SJSA1 (cell line): ENCODE results near the gene ASPRV1. TPM values are rescaled to one million over a fixed set of nuclear protein-coding genes. Genes with fewer than 3 reads are reported as not detected.

Source experiments
- DNase-seq, 2 experiments: peaks; one replicate each; pipeline ENCODE4 v3.0.0-alpha.2; 2015 to 2020; ENCODE audit warnings: low spot score in 2 of 2, low read depth in 1 of 2
- H3K27ac ChIP-seq: fragments of 250-450 bp; sonication (Bioruptor Pico); 2 replicates; pipeline ENCODE4 v1.5.1; 2020; ENCODE audit warnings: mild to moderate bottlenecking, moderate library complexity
- H3K27me3 ChIP-seq: fragments of 250-450 bp; sonication (Bioruptor Pico); replicated peaks from 2 replicates; pipeline ENCODE4 v1.5.1; 2020; ENCODE audit warnings: mild to moderate bottlenecking, moderate library complexity
- H3K36me3 ChIP-seq: fragments of 250-450 bp; sonication (Bioruptor Pico); 2 replicates; pipeline ENCODE4 v1.5.1; 2020; ENCODE audit warnings: mild to moderate bottlenecking
- H3K4me1 ChIP-seq: fragments of 250-450 bp; sonication (Bioruptor Pico); replicated peaks from 2 replicates; pipeline ENCODE4 v1.6.1; 2021; ENCODE audit warnings: mild to moderate bottlenecking
- H3K4me3 ChIP-seq: fragments of 250-450 bp; sonication (Bioruptor Pico); 2 replicates; pipeline ENCODE4 v1.5.1; 2020; ENCODE audit warnings: mild to moderate bottlenecking
- H3K9me3 ChIP-seq: fragments of 250-450 bp; sonication (Bioruptor Pico); replicated peaks from 2 replicates; pipeline ENCODE4 v1.5.1; 2020; ENCODE audit warnings: mild to moderate bottlenecking
- total RNA-seq: library from RNA; depleted of rRNA; stranded (reverse); fragments of >200 nt; shearing (Covaris generic); gene quantifications from 2 replicates; pipeline ENCODE4 v1.2.3, GENCODE V29; 2014

The ASPRV1 gene
- total RNA-seq, 1 experiment from 2014 or later = 0.08 TPM

- H3K4me1 ChIP-seq = peaks cover 6% of the 10 kb centered on the region; the same call in 1 of the 2 replicates
- no peaks in the 10 kb centered on the region for H3K9me3 ChIP-seq
- H3K4me3 ChIP-seq = no peak overlapping the region
- H3K36me3 ChIP-seq = no peaks in the 10 kb centered on the region
- no peaks in the 10 kb centered on the region for H3K27me3 ChIP-seq
- no peak overlapping the region for H3K27ac ChIP-seq
- DNase-seq = peak; percentile 11 to 59
Observed at GRCh38 chr2:69997015-69997830, 35.8 kb upstream of the ASPRV1 start.

- no peaks in the 10 kb centered on the region for H3K27me3 ChIP-seq
- peaks cover 6% of the 10 kb centered on the region; the same call in 1 of the 2 replicates for H3K4me1 ChIP-seq
- H3K36me3 ChIP-seq = no peaks in the 10 kb centered on the region
- no peak overlapping the region for H3K27ac ChIP-seq
- no peaks in the 10 kb centered on the region for H3K9me3 ChIP-seq
- no peak for DNase-seq
- H3K4me3 ChIP-seq = no peak overlapping the region
Observed at GRCh38 chr2:69995511-69995910, 34.1 kb upstream of the ASPRV1 start.

- Histone ChIP-seq H3K27me3 (no peaks in the 10 kb centered on the region), H3K4me1 (peaks cover 6% of the 10 kb centered on the region; the same call in 1 of the 2 replicates), H3K9me3 (no peaks in the 10 kb centered on the region), H3K36me3 (no peaks in the 10 kb centered on the region), H3K4me3 (no peak overlapping the region), H3K27ac (no peak overlapping the region)
- DNase-seq = no peak
Observed at GRCh38 chr2:69994166-69994565, 32.7 kb upstream of the ASPRV1 start.

GRCh38 chr2:69993708-69994107 is 32.3 kb upstream of the ASPRV1 start:
- no peak for DNase-seq
- no peaks in the 10 kb centered on the region for H3K36me3 ChIP-seq

GRCh38 chr2:69993048-69993565 is 31.7 kb upstream of the ASPRV1 start:
- Histone ChIP-seq H3K27me3 (no peaks in the 10 kb centered on the region), H3K4me3 (no peak overlapping the region), H3K4me1 (peaks cover 6% of the 10 kb centered on the region; the same call in 1 of the 2 replicates), H3K36me3 (no peaks in the 10 kb centered on the region), H3K9me3 (no peaks in the 10 kb centered on the region), H3K27ac (no peak overlapping the region)
- no peak for DNase-seq

More at GRCh38 chr2:69993708-69994107, 32.3 kb upstream of the ASPRV1 start:
- Histone ChIP-seq H3K27me3 (no peaks in the 10 kb centered on the region), H3K27ac (no peak overlapping the region), H3K4me1 (peaks cover 6% of the 10 kb centered on the region; the same call in 1 of the 2 replicates), H3K4me3 (no peak overlapping the region), H3K9me3 (no peaks in the 10 kb centered on the region)

- no peak for DNase-seq
- no peaks in the 10 kb centered on the region for H3K27me3 ChIP-seq
Observed at GRCh38 chr2:69992310-69993047, 31.0 kb upstream of the ASPRV1 start.

GRCh38 chr2:69989441-69990105 is 28.1 kb upstream of the ASPRV1 start:
- Histone ChIP-seq H3K27ac (no peak overlapping the region), H3K36me3 (no peaks in the 10 kb centered on the region), H3K9me3 (no peaks in the 10 kb centered on the region), H3K4me1 (no peaks in the 10 kb centered on the region), H3K27me3 (no peaks in the 10 kb centered on the region), H3K4me3 (no peak overlapping the region)
- DNase-seq = no peak

More at GRCh38 chr2:69992310-69993047, 31.0 kb upstream of the ASPRV1 start:
- no peaks in the 10 kb centered on the region for H3K9me3 ChIP-seq
- H3K4me3 ChIP-seq = no peak overlapping the region
- peaks cover 4% of the 10 kb centered on the region; the same call in 1 of the 2 replicates for H3K4me1 ChIP-seq
- H3K36me3 ChIP-seq = no peaks in the 10 kb centered on the region
- H3K27ac ChIP-seq = no peak overlapping the region

GRCh38 chr2:69989009-69989408 is 27.6 kb upstream of the ASPRV1 start:
- H3K9me3 ChIP-seq = no peaks in the 10 kb centered on the region
- H3K27me3 ChIP-seq = no peaks in the 10 kb centered on the region
- no peak overlapping the region for H3K4me3 ChIP-seq
- no peak overlapping the region for H3K27ac ChIP-seq
- H3K36me3 ChIP-seq = no peaks in the 10 kb centered on the region
- no peak for DNase-seq
- no peaks in the 10 kb centered on the region for H3K4me1 ChIP-seq

- H3K27ac ChIP-seq = no peak overlapping the region
- no peaks in the 10 kb centered on the region for H3K27me3 ChIP-seq
- H3K36me3 ChIP-seq = no peaks in the 10 kb centered on the region
- no peaks in the 10 kb centered on the region for H3K9me3 ChIP-seq
- H3K4me3 ChIP-seq = no peak overlapping the region
- no peaks in the 10 kb centered on the region for H3K4me1 ChIP-seq
- DNase-seq = no peak
Observed at GRCh38 chr2:69988086-69988635, 26.7 kb upstream of the ASPRV1 start.

GRCh38 chr2:69986691-69987090 is 25.3 kb upstream of the ASPRV1 start:
- H3K27ac ChIP-seq = no peak overlapping the region
- H3K4me1 ChIP-seq = no peaks in the 10 kb centered on the region
- no peaks in the 10 kb centered on the region for H3K36me3 ChIP-seq
- no peaks in the 10 kb centered on the region for H3K9me3 ChIP-seq
- no peaks in the 10 kb centered on the region for H3K27me3 ChIP-seq
- DNase-seq = no peak
- H3K4me3 ChIP-seq = no peak overlapping the region

GRCh38 chr2:69985688-69986087 is 24.3 kb upstream of the ASPRV1 start:
- Histone ChIP-seq H3K27ac (no peak overlapping the region), H3K4me1 (no peaks in the 10 kb centered on the region), H3K27me3 (no peaks in the 10 kb centered on the region), H3K4me3 (no peak overlapping the region), H3K9me3 (no peaks in the 10 kb centered on the region), H3K36me3 (no peaks in the 10 kb centered on the region)
- DNase-seq = no peak

GRCh38 chr2:69985216-69985615 is 23.8 kb upstream of the ASPRV1 start:
- H3K27ac ChIP-seq = no peak overlapping the region
- H3K36me3 ChIP-seq = no peaks in the 10 kb centered on the region
- no peaks in the 10 kb centered on the region for H3K4me1 ChIP-seq
- H3K4me3 ChIP-seq = no peak overlapping the region
- H3K9me3 ChIP-seq = no peaks in the 10 kb centered on the region
- no peaks in the 10 kb centered on the region for H3K27me3 ChIP-seq
- DNase-seq = no peak

GRCh38 chr2:69983392-69983966 is 22.0 kb upstream of the ASPRV1 start:
- Histone ChIP-seq H3K27ac (no peak overlapping the region), H3K9me3 (no peaks in the 10 kb centered on the region), H3K4me1 (no peaks in the 10 kb centered on the region), H3K4me3 (no peak overlapping the region), H3K27me3 (no peaks in the 10 kb centered on the region), H3K36me3 (no peaks in the 10 kb centered on the region)
- DNase-seq = no peak
